GM12864 (cell line): ENCODE results near the gene THEM4.
"Not testable (repeated sequence)": the region's sequence is repeated elsewhere in the genome, so short reads cannot be mapped to it uniquely, and the experiment has no call there.

Experiments
- DNase-seq: peaks from one replicate; pipeline ENCODE4 v3.0.0-alpha.2; 2011; ENCODE audit warnings: low read depth
- H3K4me3 ChIP-seq: 2 replicates; pipeline ENCODE4 v1.5.1; 2011; ENCODE audit warnings: mild to moderate bottlenecking, low read depth, low read length, control low read depth
- TF ChIP-seq, protein P1 (sequence below): IDR thresholded peaks from 2 replicates; pipeline ENCODE4 v1.5.1; 2011; ENCODE audit warnings: low read depth, mild to moderate bottlenecking, moderate library complexity, low read length, control low read depth, inconsistent platforms; ENCODE audit errors: missing control alignments

THEM4 gene

DNA sequence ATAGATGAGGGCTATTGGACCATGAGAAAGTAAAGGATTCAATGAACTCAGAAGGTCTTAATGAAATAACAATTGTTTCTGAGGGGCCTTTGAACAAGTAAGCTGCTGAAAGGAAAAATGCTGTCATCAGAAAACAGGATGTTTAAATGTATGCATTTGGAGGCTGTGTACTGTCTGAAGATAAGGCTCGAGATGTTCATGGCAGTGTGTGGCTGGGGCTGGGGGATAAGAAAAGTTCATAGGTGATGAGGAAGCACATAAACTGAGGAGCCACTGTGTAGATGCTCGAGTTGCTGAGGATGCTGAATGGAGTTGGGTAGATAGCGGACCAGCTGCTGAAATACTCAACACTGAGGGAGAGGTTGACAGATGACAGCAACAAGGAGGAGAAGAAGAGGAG lies 17.8 kb downstream of the THEM4 start:
- no peak for DNase-seq
- TF ChIP-seq, protein P1, sequence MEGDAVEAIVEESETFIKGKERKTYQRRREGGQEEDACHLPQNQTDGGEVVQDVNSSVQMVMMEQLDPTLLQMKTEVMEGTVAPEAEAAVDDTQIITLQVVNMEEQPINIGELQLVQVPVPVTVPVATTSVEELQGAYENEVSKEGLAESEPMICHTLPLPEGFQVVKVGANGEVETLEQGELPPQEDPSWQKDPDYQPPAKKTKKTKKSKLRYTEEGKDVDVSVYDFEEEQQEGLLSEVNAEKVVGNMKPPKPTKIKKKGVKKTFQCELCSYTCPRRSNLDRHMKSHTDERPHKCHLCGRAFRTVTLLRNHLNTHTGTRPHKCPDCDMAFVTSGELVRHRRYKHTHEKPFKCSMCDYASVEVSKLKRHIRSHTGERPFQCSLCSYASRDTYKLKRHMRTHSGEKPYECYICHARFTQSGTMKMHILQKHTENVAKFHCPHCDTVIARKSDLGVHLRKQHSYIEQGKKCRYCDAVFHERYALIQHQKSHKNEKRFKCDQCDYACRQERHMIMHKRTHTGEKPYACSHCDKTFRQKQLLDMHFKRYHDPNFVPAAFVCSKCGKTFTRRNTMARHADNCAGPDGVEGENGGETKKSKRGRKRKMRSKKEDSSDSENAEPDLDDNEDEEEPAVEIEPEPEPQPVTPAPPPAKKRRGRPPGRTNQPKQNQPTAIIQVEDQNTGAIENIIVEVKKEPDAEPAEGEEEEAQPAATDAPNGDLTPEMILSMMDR: no peak
- H3K4me3 ChIP-seq: no peak overlapping the region

DNA sequence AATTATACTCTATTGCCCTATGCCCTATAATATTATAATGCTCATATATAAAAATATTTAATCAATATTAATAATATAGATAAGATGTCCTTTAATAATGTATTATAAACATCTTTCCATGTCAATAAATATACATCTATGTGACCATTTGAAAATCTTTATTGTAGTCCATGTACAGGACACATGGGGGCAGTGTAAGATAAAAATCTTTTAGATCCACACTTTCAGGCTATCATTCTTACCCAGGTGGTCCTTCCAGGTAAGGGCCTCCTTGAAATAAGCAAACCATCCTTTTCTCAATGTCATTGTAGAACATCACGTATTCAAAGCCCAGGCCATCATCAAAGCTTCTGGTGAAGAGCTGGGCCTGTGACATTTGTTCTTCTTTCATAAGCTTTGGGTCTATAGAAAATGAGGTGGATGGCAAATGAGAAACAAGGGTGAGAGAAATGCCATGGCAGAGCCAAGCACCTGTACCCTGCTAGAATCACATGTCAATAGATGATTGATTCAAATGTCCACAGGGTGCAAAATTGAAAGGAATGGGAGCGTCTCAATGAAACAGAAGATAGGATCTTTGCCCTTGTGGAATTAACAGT lies 20.2 kb downstream of the THEM4 start:
- DNase-seq: peak; percentile 12
- TF ChIP-seq, protein P1: peak; percentile 31
- H3K4me3 ChIP-seq: no peak overlapping the region

DNA sequence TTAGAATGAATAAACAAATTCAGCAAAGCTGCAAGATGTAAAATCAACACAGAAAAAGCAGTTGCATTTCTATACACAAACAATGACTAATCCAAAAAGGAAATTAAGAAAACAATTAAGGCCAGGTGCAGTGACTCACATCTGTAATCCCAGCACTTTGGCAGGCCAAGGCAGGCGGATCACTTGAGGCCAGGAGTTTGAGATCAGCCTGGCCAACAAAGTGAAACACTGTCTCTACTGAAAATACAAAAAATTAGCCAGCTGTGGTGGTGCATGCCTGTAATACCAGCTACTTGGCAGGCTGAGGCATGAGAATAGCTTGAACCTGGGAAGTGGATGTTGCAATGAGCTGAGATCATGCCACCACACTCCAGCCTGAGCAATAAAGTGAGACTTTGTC lies 22.3 kb downstream of the THEM4 start:
- H3K4me3 ChIP-seq: no peak overlapping the region
- TF ChIP-seq, protein P1: no peak
- no peak for DNase-seq

DNA sequence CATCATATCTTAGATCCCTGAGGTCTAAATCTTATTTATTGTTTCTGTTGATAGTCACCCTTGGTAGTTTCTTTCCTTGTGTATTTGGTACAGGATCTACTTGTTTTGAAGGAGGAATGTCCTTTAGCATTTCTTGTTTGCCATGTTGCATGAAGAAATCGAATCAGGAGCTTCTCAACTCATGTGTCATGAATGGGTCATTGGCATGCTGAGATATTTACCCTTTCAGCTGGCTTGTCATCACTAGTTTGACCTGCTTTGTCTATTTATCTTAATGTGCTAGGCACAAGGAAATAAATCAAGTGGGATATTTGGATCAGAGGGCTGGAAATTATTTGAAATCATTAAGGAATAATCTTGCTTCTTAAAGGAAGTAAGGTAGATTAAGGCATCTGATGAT lies 23.8 kb downstream of the THEM4 start:
- no peak for DNase-seq
- TF ChIP-seq, protein P1: no peak
- no peak overlapping the region for H3K4me3 ChIP-seq

DNA sequence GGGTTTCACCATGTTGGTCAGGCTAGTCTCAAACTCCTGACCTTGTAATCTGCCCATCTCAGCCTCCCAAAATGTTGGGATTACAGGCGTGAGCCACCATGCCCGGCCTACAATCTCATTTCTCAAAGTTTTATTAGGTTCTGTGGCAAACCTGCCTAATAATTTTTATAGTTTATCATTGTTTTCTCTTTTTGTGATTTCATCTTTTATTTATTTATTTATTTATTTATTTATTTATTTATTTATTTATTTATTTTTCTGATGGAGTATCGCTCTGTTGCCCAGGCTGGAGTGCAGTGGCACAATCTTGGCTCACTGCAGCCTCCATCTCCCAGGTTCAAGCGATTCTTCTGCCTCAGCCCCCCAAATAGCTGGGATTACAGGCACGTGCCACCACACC lies 24.4 kb downstream of the THEM4 start:
- H3K4me3 ChIP-seq, DNase-seq: not testable (repeated sequence)

DNA sequence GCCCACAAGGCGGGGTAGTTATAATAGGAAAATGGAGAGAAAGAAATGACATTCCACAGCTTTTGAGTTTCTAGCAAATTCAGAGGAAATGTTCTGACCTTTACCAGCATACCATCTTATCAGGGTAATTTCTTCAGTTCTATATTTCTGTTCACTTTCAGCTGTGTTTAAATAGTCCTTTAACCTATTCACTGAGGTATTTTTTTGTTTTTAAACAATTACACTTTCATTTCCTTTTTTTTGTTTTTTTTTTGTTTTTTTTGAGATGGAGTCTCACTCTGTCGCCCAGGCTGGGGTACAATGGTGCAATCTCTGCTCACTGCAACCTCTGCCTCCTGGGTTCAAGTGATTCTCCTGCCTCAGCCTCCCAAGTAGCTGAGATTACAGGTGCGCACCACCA lies 24.9 kb downstream of the THEM4 start:
- not testable (repeated sequence) for DNase-seq, H3K4me3 ChIP-seq

DNA sequence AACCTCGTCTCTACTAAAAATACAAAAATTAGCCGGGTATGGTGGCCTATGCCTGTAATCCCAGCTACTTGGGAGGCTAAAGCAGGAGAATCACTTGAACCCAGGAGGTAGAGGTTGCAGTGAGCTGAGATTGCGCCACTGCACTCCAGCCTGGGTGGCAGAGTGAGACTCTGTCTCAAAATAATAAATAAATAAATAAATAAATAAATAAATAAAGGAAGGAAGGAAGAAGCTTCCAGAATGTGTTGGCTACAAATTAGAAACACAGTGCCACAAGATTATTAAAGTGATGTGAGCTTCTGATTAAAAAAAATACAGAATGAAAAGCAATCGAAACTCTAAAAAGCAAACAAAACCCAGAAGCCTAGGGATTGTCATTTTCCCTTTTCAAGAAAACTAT lies 25.4 kb downstream of the THEM4 start:
- not testable (repeated sequence) for H3K4me3 ChIP-seq, DNase-seq

DNA sequence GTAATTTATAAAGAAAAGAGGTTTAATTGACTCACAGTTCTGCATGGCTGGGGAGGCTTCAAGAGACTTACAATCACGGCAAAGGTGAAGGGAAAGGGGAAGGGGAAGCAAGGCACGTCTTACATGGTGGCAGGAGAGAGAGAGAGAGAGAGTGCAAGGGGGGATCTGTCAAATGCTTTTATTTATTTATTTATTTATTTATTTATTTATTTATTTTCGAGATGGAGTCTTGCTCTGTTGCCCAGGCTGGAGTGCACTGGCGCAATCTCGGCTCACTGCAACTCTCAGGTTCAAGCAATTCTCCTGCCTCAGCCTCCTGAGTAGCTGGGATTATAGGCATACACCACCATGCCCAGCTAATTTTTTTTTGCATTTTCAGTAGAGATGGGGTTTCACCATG lies 26.4 kb downstream of the THEM4 start:
- not testable (repeated sequence) for DNase-seq, H3K4me3 ChIP-seq

DNA sequence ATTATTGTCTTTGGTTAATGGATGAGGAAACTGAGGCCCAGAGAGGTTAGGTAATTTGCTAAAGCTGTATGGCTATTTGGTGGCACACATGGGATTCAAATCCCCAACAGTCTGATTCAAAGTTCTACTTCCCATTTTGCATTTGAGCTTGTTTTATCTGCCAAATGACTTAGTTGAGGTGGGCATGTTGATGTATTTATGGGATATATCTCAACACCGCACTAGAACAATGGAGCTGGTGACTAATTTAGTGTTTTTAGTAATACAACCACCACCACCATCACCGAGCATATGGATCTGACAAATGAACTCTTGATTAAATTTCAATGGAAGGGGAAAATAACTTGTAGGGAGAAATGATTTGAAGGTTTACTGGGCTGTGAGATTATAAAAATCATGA lies 26.8 kb downstream of the THEM4 start:
- TF ChIP-seq, protein P1: no peak
- no peak for DNase-seq
- H3K4me3 ChIP-seq: no peak overlapping the region
